ENCODE data around the gene NFATC3.

DNA sequence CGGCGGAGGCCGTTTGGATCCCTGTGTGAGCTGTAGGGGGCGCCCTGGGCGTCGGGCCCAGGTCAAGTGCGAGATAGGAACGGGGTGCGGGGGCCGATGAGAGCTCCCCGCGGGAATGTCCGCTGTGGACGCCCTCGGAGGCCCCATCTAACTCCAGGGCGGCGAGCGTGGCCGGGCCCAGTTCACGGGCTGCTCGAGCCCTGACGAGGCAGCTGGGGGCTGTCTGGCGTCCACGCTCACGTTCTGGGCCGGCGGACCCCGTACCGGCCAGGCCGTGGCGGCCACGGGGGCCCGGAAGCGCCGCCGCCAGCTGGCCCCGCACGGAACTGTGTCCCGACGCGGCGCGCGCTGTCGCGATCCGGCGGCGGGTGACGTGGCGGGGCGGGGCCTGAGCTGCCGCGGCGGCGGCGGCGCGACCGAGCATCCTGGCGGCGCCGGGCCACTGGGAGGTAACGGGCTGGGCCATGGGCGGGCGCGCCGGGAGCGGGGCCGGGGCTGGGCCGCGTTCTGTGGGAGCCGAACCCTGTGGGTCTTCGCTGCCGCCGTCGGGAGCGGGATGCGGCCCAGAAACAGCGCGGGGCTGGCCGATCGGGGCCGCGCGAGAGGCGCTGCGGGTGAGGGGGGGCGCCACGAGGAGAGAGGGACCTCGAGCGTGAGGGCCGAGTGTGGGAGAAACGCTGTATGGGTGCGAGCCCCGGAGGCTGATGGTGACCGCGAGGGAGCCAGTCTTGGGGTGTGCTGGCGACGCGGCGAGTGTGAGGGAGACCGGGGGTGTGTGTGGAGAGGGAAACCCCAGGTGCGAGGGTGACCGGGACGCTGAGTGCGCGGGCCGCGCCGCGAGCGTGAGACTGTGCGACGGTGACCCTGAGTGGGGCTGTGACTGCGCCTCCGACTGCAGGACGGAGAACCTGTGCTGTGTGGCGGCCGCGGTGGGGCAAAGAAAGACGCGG lies 179.2 kb downstream of the NFATC3 start, which contains the start of gene SLC7A6:
- TF ChIP-seq, protein P1, sequence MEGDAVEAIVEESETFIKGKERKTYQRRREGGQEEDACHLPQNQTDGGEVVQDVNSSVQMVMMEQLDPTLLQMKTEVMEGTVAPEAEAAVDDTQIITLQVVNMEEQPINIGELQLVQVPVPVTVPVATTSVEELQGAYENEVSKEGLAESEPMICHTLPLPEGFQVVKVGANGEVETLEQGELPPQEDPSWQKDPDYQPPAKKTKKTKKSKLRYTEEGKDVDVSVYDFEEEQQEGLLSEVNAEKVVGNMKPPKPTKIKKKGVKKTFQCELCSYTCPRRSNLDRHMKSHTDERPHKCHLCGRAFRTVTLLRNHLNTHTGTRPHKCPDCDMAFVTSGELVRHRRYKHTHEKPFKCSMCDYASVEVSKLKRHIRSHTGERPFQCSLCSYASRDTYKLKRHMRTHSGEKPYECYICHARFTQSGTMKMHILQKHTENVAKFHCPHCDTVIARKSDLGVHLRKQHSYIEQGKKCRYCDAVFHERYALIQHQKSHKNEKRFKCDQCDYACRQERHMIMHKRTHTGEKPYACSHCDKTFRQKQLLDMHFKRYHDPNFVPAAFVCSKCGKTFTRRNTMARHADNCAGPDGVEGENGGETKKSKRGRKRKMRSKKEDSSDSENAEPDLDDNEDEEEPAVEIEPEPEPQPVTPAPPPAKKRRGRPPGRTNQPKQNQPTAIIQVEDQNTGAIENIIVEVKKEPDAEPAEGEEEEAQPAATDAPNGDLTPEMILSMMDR (IDR thresholded peaks at IDR 0.05), result peak in 5 of 6 experiments; percentile 28 to 70 (median 60)
- peak; percentile 80 to 96 for TF ChIP-seq POLR2A (IDR thresholded peaks at IDR 0.05)
